HL-60 (cell line): ENCODE results near the gene C12orf56.

Source experiments
- CTCF ChIP-seq: IDR thresholded peaks from one replicate; pipeline ENCODE4 v1.5.1; 2011; ENCODE audit warnings: low read length, control low read depth, inconsistent platforms; ENCODE audit not compliant: insufficient read depth
- GABPA ChIP-seq: IDR thresholded peaks from 2 replicates; pipeline ENCODE4 v1.6.1; 2012; ENCODE audit warnings: low read depth
- POLR2AphosphoS5 ChIP-seq: IDR thresholded peaks from 2 replicates; pipeline ENCODE4 v1.6.1; 2012; ENCODE audit warnings: low read depth
- REST ChIP-seq: IDR thresholded peaks from 2 replicates; pipeline ENCODE4 v1.6.1; 2012; ENCODE audit warnings: low read depth; ENCODE audit not compliant: insufficient replicate concordance

GRCh38 chr12:64258576-64258975 is 132.0 kb downstream of the C12orf56 start:
- TF ChIP-seq CTCF (no peak), POLR2AphosphoS5 (no peak), REST (no peak), GABPA (no peak)
